CD4-positive, CD25-positive, alpha-beta regulatory T cell (primary cell): ENCODE data around the gene STPG1. TPM values are rescaled to one million over a fixed set of nuclear protein-coding genes. Genes with fewer than 3 reads are reported as not detected.

ENCODE experiments used
- ATAC-seq, 2 donors: fragments of 150-1000 bp; cut with Tn5 transposase; one replicate each; pipeline ENCODE4 v1.10.0; 2021; ENCODE audit warnings: low read depth in 2 of 2, moderate number of reproducible peaks in 2 of 2, moderate library complexity in 1 of 2
- DNase-seq, 3 donors: peaks; one replicate each; pipeline versions ENCODE4 v3.0.0 to v3.0.0-alpha.2; 2012 to 2022; ENCODE audit warnings: mixed read lengths in 1 of 3
- H3K27ac ChIP-seq: one replicate; pipeline ENCODE4 v1.7.0; 2013; ENCODE audit warnings: mild to moderate bottlenecking, low read length; ENCODE audit not compliant: insufficient read depth, poor library complexity, severe bottlenecking
- H3K27me3 ChIP-seq: one replicate; pipeline ENCODE4 v1.7.0; 2013; ENCODE audit warnings: low read length; ENCODE audit not compliant: control insufficient read depth, insufficient read depth
- H3K36me3 ChIP-seq: one replicate; pipeline ENCODE4 v1.7.0; 2013; ENCODE audit warnings: mild to moderate bottlenecking, low read length, moderate library complexity; ENCODE audit not compliant: control insufficient read depth, insufficient read depth
- H3K4me1 ChIP-seq: 2 replicates; pipeline ENCODE4 v1.7.0; 2013; ENCODE audit warnings: mild to moderate bottlenecking, low read length; ENCODE audit not compliant: insufficient read depth, control insufficient read depth, poor library complexity, severe bottlenecking
- H3K4me3 ChIP-seq: one replicate; pipeline ENCODE4 v1.7.0; 2013; ENCODE audit warnings: low read depth, mild to moderate bottlenecking, low read length, moderate library complexity
- H3K9me3 ChIP-seq, 2 experiments: 1 replicate in 1 of 2; 2 replicates in 1 of 2; pipeline ENCODE4 v1.7.0; 2013; ENCODE audit warnings: low read length in 2 of 2, mild to moderate bottlenecking in 1 of 2, moderate library complexity in 1 of 2; ENCODE audit not compliant: control insufficient read depth in 2 of 2
- H3K27ac Mint-ChIP-seq, 3 donors: one replicate each; pipeline ENCODE4 v1.8.0; 2020 to 2022; ENCODE audit warnings: mild to moderate bottlenecking in 3 of 3, mixed read lengths in 3 of 3, moderate library complexity in 2 of 3
- H3K27me3 Mint-ChIP-seq: one replicate; pipeline ENCODE4 v1.8.0; 2022; ENCODE audit warnings: mild to moderate bottlenecking, mixed read lengths
- H3K36me3 Mint-ChIP-seq: one replicate; pipeline ENCODE4 v1.8.0; 2020; ENCODE audit warnings: mixed read lengths
- H3K4me1 Mint-ChIP-seq, 4 donors: one replicate each; pipeline ENCODE4 v1.8.0; 2020 to 2022; ENCODE audit warnings: mixed read lengths in 4 of 4, mild to moderate bottlenecking in 1 of 4
- H3K4me3 Mint-ChIP-seq, 4 donors: one replicate each; pipeline ENCODE4 v1.8.0; 2020 to 2022; ENCODE audit warnings: mild to moderate bottlenecking in 4 of 4, mixed read lengths in 4 of 4, moderate library complexity in 3 of 4
- H3K9me3 Mint-ChIP-seq, 7 donors: one replicate each; pipeline ENCODE4 v1.8.0; 2020 to 2022; ENCODE audit warnings: mixed read lengths in 7 of 7, mild to moderate bottlenecking in 3 of 7, moderate library complexity in 2 of 7
- polyA plus RNA-seq, 4 donors: library from polyadenylated mRNA; unstranded; fragments of 300-500 nt; fragmentation: Illumina TruSeq; gene quantifications; one replicate each; pipeline ENCODE4 v1.2.3, GENCODE V29; 2021
- total RNA-seq: library from RNA; stranded (reverse); gene quantifications from one replicate; pipeline ENCODE4 v1.2.3, GENCODE V29; 2022

The STPG1 gene
- total and polyA plus RNA-seq, 5 donors from 2014 or later, result 1.1 to 5.3 (median 3.4) TPM

DNA sequence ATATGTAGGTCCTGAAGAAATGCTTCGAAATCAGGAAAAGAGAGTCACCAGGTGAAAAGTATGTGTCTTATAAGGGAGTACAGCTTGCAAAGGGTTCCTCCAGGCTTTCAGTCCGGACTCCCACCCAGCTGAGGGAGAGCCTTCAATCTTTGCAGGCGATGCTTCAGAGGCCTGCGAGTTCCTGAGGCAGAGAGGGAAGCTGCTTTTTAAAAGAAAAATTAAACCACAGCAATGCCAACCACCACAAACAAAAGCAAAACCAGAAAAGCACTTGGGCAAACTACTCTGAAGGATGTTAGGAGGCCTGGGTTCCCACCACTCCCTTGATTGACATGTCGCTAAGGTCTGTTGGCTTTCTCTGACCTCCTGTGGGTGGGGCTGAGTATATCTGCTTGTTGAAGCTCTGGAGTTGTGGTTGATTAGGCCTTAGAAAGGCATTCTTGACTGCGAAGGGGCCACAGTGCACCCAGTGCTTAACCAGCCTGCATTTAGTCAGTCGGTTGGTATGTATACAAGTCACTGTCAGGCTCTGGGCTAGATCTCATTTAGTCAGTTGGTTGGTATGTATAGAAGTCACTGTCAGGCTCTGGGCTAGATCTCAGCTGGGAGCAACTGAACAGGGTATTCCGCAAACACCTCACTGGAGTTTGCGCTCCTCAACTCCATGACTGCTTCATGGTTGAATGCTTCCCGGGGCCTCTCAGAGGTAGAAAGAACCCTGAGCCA, 3.2 kb upstream of the STPG1 start:
- Histone ChIP-seq H3K27ac (peak overlapping the region; percentile 72), H3K9me3 (no peaks in the 10 kb centered on the region), H3K4me1 (peaks cover 49% of the 10 kb centered on the region), H3K4me3 (peak overlapping the region; percentile 98), H3K36me3 (peaks cover 33% of the 10 kb centered on the region), H3K27me3 (no peaks in the 10 kb centered on the region)
- H3K9me3 Mint-ChIP-seq, result no peaks in the 10 kb centered on the region
- H3K4me1 Mint-ChIP-seq, result peaks cover 12 to 89% (median 55%) of the 10 kb centered on the region in 4 donors
- H3K27me3 Mint-ChIP-seq, result no peaks in the 10 kb centered on the region
- DNase-seq (peak; percentile 15 to 94 (median 60)), ATAC-seq (peak; percentile 15 to 21)
- peak overlapping the region in 2 of 3 donors; percentile 94 to 95 for H3K27ac Mint-ChIP-seq
- H3K36me3 Mint-ChIP-seq, result peaks cover 20% of the 10 kb centered on the region
- H3K4me3 Mint-ChIP-seq, result peak overlapping the region; percentile 94 to 100 (median 97)

DNA sequence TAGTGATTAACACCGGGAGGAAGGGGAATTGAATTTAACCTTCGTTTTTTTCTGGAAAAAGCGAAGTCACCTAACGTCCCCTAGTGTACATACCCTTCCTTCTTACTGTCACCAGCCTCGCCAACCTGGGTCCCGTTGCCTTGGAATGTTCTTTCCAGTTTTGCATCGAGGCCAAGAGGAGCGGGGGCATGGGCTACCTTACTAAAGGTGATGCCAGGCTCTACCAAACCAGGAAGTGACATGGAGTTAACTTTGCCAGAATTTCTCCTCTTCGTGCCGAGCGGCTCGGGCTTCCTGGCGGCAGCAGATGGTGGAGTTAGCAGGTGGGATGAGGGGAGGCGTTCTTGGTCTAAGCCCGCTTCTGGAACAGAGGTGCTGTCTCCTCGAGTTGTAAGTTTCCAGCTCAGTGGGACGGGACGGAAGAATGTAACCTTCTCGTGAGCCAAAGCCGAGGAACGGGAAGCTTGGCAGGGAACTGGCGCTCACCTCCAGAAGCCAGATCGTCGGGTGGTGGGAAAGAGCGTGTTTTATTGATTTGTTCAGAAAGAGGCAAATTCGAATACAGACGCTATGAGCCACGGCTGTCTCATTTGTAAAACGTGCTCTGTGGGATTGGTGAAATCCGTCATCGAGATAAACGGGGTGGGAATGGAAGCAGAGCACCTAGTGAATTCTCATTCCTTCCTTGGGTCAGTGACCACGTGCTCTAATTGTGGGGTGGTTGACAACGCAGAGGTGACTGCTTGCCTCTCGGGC, 2.5 kb upstream of the STPG1 start:
- Mint-ChIP-seq H3K9me3 (no peaks in the 10 kb centered on the region), H3K27ac (peak overlapping the region; percentile 76 to 95 (median 94)), H3K27me3 (no peaks in the 10 kb centered on the region), H3K4me1 (peaks cover 12 to 90% (median 52%) of the 10 kb centered on the region in 4 donors), H3K36me3 (peaks cover 12% of the 10 kb centered on the region), H3K4me3 (peak overlapping the region; percentile 94 to 100 (median 97))
- Histone ChIP-seq H3K27me3 (no peaks in the 10 kb centered on the region), H3K4me1 (peaks cover 49% of the 10 kb centered on the region), H3K9me3 (no peaks in the 10 kb centered on the region), H3K4me3 (peak overlapping the region; percentile 98), H3K36me3 (peaks cover 25% of the 10 kb centered on the region), H3K27ac (peak overlapping the region; percentile 72)
- DNase-seq (peak in 1 of 3 donors; percentile 23), ATAC-seq (peak; percentile 1)

DNA sequence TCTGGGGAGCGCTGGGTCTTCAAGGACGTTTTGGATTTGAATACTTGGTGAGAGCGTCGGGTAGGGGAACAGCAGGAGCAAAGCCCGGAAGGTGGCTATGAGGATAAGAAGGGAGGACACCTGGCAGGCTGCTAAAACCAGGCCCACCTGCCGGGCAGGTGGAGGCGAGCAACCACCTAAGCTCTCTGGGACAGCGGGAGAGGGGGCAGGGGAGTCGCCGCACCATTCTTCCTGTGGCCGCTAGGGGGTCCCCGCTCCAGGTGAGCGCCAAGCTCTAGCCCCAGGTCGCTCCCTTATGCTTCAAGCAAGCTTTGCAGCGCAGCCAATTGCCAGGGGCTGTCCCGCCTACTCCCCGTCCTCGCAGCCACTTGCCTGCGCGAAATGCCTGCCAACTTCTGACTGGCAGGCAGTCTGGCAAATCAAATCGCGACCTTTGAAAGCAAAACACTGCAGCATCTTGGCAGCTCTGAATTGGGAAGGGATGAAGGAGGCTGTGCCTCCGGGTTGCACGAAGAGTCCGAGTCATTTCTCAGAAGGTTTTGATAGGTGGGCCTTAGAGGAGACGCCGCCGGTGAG, 1.8 kb upstream of the STPG1 start, which contains the start of gene NIPAL3:
Gene NIPAL3, plus strand, starts transcription at position 469 of the 576 bp plus-strand sequence. CDS start 3,746 bp downstream, outside the sequence.
- Histone ChIP-seq H3K27ac (peak within 1 kb of the TSS; percentile 72), H3K27me3 (no peaks in the 10 kb centered on the region), H3K9me3 (no peaks in the 10 kb centered on the region), H3K4me1 (peaks cover 45% of the 10 kb centered on the region), H3K4me3 (peak within 1 kb of the TSS; percentile 98), H3K36me3 (peaks cover 19% of the 10 kb centered on the region)
- Mint-ChIP-seq H3K4me1 (peaks cover 12 to 84% (median 53%) of the 10 kb centered on the region in 4 donors), H3K27me3 (no peaks in the 10 kb centered on the region), H3K36me3 (peaks cover 11% of the 10 kb centered on the region), H3K4me3 (peak within 1 kb of the TSS; percentile 94 to 100 (median 97)), H3K9me3 (no peaks in the 10 kb centered on the region), H3K27ac (peak within 1 kb of the TSS; percentile 94 to 96 (median 95))
- DNase-seq (peak; percentile 97 to 100 (median 97)), ATAC-seq (peak; percentile 98)

DNA sequence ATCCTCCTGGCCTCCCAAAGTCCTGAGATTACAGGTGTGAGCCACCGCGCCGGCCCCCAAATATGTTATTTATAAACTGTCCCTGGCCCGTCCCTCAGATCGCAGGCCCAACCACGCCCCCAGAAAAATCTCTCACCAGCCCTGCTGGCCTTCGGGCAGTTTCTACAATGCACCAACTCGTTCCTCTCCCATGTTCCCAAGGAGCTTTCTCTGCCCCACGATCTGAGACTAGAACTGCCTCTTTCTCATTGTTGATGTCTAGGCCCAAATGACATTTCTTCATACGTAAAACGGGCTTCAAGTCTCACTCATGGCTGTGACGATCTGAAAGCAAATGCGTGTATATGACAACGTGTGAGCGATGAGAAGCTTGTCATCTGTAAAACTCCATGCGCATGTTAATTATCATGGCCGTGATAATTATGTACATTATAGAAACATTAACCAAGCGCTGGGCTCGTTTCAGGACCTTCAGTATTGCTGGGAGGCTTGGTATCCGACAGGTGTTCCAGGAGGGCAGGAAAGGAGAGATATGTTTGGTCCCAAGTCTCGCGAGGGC, 1.3 kb upstream of the STPG1 start:
- Mint-ChIP-seq H3K4me1 (peaks cover 12 to 79% (median 52%) of the 10 kb centered on the region in 4 donors), H3K36me3 (peaks cover 11% of the 10 kb centered on the region), H3K9me3 (no peaks in the 10 kb centered on the region), H3K27ac (peak overlapping the region; percentile 39 to 96 (median 94)), H3K27me3 (no peaks in the 10 kb centered on the region), H3K4me3 (peak overlapping the region; percentile 94 to 100 (median 97))
- Histone ChIP-seq H3K27me3 (no peaks in the 10 kb centered on the region), H3K9me3 (no peaks in the 10 kb centered on the region), H3K27ac (peak overlapping the region; percentile 55), H3K4me3 (peak overlapping the region; percentile 5), H3K36me3 (peaks cover 13% of the 10 kb centered on the region), H3K4me1 (peaks cover 41% of the 10 kb centered on the region)
- ATAC-seq, result no peak
- no peak for DNase-seq

DNA sequence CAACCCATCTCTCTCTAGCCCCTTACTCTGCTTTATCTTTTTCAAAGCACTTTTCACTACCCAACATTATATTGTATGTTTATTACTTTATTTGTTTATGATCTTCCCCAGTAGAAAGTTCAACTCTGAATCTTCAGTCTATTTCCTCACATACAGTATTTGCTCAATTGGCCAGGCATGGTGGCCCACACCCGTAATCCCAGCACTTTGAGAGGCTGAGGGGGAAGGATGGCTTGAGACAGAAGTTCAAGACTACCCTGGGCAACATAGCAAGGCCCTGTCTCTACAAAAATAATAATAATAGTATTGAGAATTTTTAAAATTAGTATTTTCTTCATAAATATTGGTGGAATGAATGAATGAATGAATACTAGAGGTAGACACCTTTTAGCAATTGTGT, 1.2 kb downstream of the STPG1 start:
- H3K4me1 Mint-ChIP-seq, result peaks cover 12 to 55% (median 37%) of the 10 kb centered on the region in 4 donors
- no peaks in the 10 kb centered on the region for H3K9me3 Mint-ChIP-seq
- H3K27ac Mint-ChIP-seq, result peak overlapping the region in 2 of 3 donors; percentile 25 to 90
- H3K4me3 Mint-ChIP-seq, result peak overlapping the region; percentile 86 to 98 (median 93)
- Histone ChIP-seq H3K27ac (no peak overlapping the region), H3K27me3 (no peaks in the 10 kb centered on the region), H3K4me3 (peak overlapping the region; percentile 53), H3K36me3 (no peaks in the 10 kb centered on the region), H3K9me3 (no peaks in the 10 kb centered on the region), H3K4me1 (peaks cover 30% of the 10 kb centered on the region)
- no peaks in the 10 kb centered on the region for H3K36me3 Mint-ChIP-seq
- ATAC-seq (no peak), DNase-seq (no peak)
- no peaks in the 10 kb centered on the region for H3K27me3 Mint-ChIP-seq

DNA sequence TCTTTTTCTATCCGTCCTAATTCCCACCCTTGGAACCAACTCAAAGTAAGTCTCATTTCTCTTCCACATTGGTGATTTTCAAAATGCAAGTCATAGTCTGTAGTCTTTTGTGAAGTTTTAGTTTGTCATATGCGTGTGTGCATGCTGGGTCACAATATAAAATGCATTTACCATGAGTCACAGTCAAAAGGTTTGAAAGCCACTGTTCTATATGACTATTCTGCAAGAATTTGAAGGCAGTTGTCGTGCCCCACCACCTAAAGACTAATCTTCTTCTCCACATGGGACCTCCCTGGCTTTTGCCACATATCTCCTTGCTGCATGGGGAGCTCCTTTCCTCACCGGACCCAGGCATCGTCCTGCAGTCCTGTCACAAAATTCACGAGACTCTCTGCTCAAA, 1.6 kb downstream of the STPG1 start:
- DNase-seq, result no peak
- H3K27me3 ChIP-seq, result no peaks in the 10 kb centered on the region
- no peak overlapping the region for H3K4me3 ChIP-seq
- no peaks in the 10 kb centered on the region for H3K9me3 Mint-ChIP-seq
- peak overlapping the region in 2 of 4 donors; percentile 58 to 86 for H3K4me3 Mint-ChIP-seq
- H3K27me3 Mint-ChIP-seq, result no peaks in the 10 kb centered on the region
- H3K36me3 ChIP-seq, result no peaks in the 10 kb centered on the region
- H3K27ac ChIP-seq, result no peak overlapping the region
- no peaks in the 10 kb centered on the region for H3K36me3 Mint-ChIP-seq
- no peak for ATAC-seq
- H3K4me1 ChIP-seq, result peaks cover 25% of the 10 kb centered on the region
- peaks cover 8 to 51% (median 32%) of the 10 kb centered on the region in 4 donors for H3K4me1 Mint-ChIP-seq
- no peaks in the 10 kb centered on the region for H3K9me3 ChIP-seq
- peak overlapping the region in 2 of 3 donors; percentile 3 to 90 for H3K27ac Mint-ChIP-seq

DNA sequence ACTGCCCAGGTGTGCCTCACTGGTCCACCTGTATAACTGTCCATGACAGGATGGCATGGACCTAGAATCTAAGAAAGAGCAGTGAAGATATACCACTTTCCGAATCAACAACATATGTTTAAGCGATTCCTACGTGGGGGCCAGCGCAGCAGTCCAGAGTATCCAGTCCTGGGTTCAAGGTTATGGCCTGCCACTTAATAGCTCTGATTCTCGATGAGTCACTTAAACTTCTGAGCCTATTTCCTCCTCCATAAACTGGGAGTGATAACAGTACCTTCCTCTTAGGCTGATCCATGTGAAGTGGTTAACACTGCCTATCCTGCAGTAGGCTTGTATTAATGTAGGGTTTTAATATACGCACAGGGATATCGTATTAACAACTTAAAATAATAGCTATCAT, 2.8 kb downstream of the STPG1 start:
- peak overlapping the region in 1 of 4 donors; percentile 56 for H3K4me3 Mint-ChIP-seq
- DNase-seq (no peak), ATAC-seq (no peak)
- no peaks in the 10 kb centered on the region for H3K36me3 ChIP-seq
- H3K27ac Mint-ChIP-seq, result no peak overlapping the region
- no peak overlapping the region for H3K27ac ChIP-seq
- H3K27me3 Mint-ChIP-seq, result no peaks in the 10 kb centered on the region
- no peaks in the 10 kb centered on the region for H3K36me3 Mint-ChIP-seq
- peaks cover 8 to 40% (median 27%) of the 10 kb centered on the region in 4 donors for H3K4me1 Mint-ChIP-seq
- no peaks in the 10 kb centered on the region for H3K9me3 Mint-ChIP-seq
- H3K27me3 ChIP-seq, result no peaks in the 10 kb centered on the region
- H3K4me1 ChIP-seq, result peaks cover 13% of the 10 kb centered on the region
- H3K4me3 ChIP-seq, result no peak overlapping the region
- no peaks in the 10 kb centered on the region for H3K9me3 ChIP-seq
